SJSA1 (cell line): ENCODE results near the gene DNAH14. TPM values are rescaled to one million over a fixed set of nuclear protein-coding genes. Genes with fewer than 3 reads are reported as not detected.
"Not testable (repeated sequence)": the region's sequence is repeated elsewhere in the genome, so short reads cannot be mapped to it uniquely, and the experiment has no call there.

Experiments
- DNase-seq, 2 experiments: peaks; one replicate each; pipeline ENCODE4 v3.0.0-alpha.2; 2015 to 2020; ENCODE audit warnings: low spot score in 2 of 2, low read depth in 1 of 2
- H3K27ac ChIP-seq: fragments of 250-450 bp; sonication (Bioruptor Pico); 2 replicates; pipeline ENCODE4 v1.5.1; 2020; ENCODE audit warnings: mild to moderate bottlenecking, moderate library complexity
- H3K27me3 ChIP-seq: fragments of 250-450 bp; sonication (Bioruptor Pico); replicated peaks from 2 replicates; pipeline ENCODE4 v1.5.1; 2020; ENCODE audit warnings: mild to moderate bottlenecking, moderate library complexity
- H3K36me3 ChIP-seq: fragments of 250-450 bp; sonication (Bioruptor Pico); 2 replicates; pipeline ENCODE4 v1.5.1; 2020; ENCODE audit warnings: mild to moderate bottlenecking
- H3K4me1 ChIP-seq: fragments of 250-450 bp; sonication (Bioruptor Pico); replicated peaks from 2 replicates; pipeline ENCODE4 v1.6.1; 2021; ENCODE audit warnings: mild to moderate bottlenecking
- H3K4me3 ChIP-seq: fragments of 250-450 bp; sonication (Bioruptor Pico); 2 replicates; pipeline ENCODE4 v1.5.1; 2020; ENCODE audit warnings: mild to moderate bottlenecking
- H3K9me3 ChIP-seq: fragments of 250-450 bp; sonication (Bioruptor Pico); replicated peaks from 2 replicates; pipeline ENCODE4 v1.5.1; 2020; ENCODE audit warnings: mild to moderate bottlenecking
- total RNA-seq: library from RNA; depleted of rRNA; stranded (reverse); fragments of >200 nt; shearing (Covaris generic); gene quantifications from 2 replicates; pipeline ENCODE4 v1.2.3, GENCODE V29; 2014

DNAH14 gene
- total RNA-seq, 1 experiment from 2014 or later: 51.7 TPM

- H3K27me3 ChIP-seq: no peaks in the 10 kb centered on the region
- H3K9me3 ChIP-seq: no peaks in the 10 kb centered on the region
- no peak for DNase-seq
- H3K36me3 ChIP-seq: no peaks in the 10 kb centered on the region
- no peaks in the 10 kb centered on the region for H3K4me1 ChIP-seq
- no peak overlapping the region for H3K4me3 ChIP-seq
- no peak overlapping the region for H3K27ac ChIP-seq
These were observed 226.8 kb downstream of the DNAH14 start for GRCh38 chr1:225156254-225156653.

GRCh38 chr1:225158291-225158690 is 228.8 kb downstream of the DNAH14 start:
- Histone ChIP-seq H3K4me3 (no peak overlapping the region), H3K36me3 (no peaks in the 10 kb centered on the region), H3K27ac (no peak overlapping the region), H3K4me1 (no peaks in the 10 kb centered on the region), H3K27me3 (no peaks in the 10 kb centered on the region), H3K9me3 (no peaks in the 10 kb centered on the region)
- DNase-seq: no peak

- Histone ChIP-seq H3K27me3 (no peaks in the 10 kb centered on the region), H3K9me3 (no peaks in the 10 kb centered on the region), H3K27ac (no peak overlapping the region), H3K36me3 (no peaks in the 10 kb centered on the region), H3K4me1 (no peaks in the 10 kb centered on the region), H3K4me3 (no peak overlapping the region)
- no peak for DNase-seq
These were observed 230.3 kb downstream of the DNAH14 start for GRCh38 chr1:225159793-225160192.

- H3K36me3 ChIP-seq, H3K27ac ChIP-seq, H3K4me3 ChIP-seq, H3K9me3 ChIP-seq, H3K27me3 ChIP-seq, H3K4me1 ChIP-seq, DNase-seq: not testable (repeated sequence)
These were observed 247.9 kb downstream of the DNAH14 start for GRCh38 chr1:225177409-225177808.

GRCh38 chr1:225179686-225180085 is 250.2 kb downstream of the DNAH14 start:
- no peaks in the 10 kb centered on the region for H3K9me3 ChIP-seq
- H3K36me3 ChIP-seq: no peaks in the 10 kb centered on the region
- no peak overlapping the region for H3K27ac ChIP-seq
- H3K4me3 ChIP-seq: no peak overlapping the region
- H3K4me1 ChIP-seq: no peaks in the 10 kb centered on the region
- DNase-seq: no peak
- H3K27me3 ChIP-seq: no peaks in the 10 kb centered on the region

GRCh38 chr1:225182716-225183115 is 253.2 kb downstream of the DNAH14 start:
- DNase-seq: no peak
- H3K4me3 ChIP-seq: no peak overlapping the region
- H3K27ac ChIP-seq: no peak overlapping the region
- no peaks in the 10 kb centered on the region for H3K27me3 ChIP-seq
- H3K4me1 ChIP-seq: no peaks in the 10 kb centered on the region
- no peaks in the 10 kb centered on the region for H3K9me3 ChIP-seq
- H3K36me3 ChIP-seq: no peaks in the 10 kb centered on the region

GRCh38 chr1:225191199-225191753 is 261.8 kb downstream of the DNAH14 start:
- H3K27ac ChIP-seq: no peak overlapping the region
- H3K4me1 ChIP-seq: no peaks in the 10 kb centered on the region
- H3K9me3 ChIP-seq: no peaks in the 10 kb centered on the region
- no peak for DNase-seq
- no peaks in the 10 kb centered on the region for H3K27me3 ChIP-seq
- no peaks in the 10 kb centered on the region for H3K36me3 ChIP-seq
- no peak overlapping the region for H3K4me3 ChIP-seq

- no peak for DNase-seq
- H3K4me3 ChIP-seq: no peak overlapping the region
These were observed 272.0 kb downstream of the DNAH14 start for GRCh38 chr1:225201447-225201846.

GRCh38 chr1:225207791-225208190 is 278.3 kb downstream of the DNAH14 start:
- H3K9me3 ChIP-seq: no peaks in the 10 kb centered on the region
- H3K27me3 ChIP-seq: no peaks in the 10 kb centered on the region
- DNase-seq: no peak
- no peaks in the 10 kb centered on the region for H3K36me3 ChIP-seq
- H3K27ac ChIP-seq: no peak overlapping the region
- no peak overlapping the region for H3K4me3 ChIP-seq
- H3K4me1 ChIP-seq: no peaks in the 10 kb centered on the region

More at GRCh38 chr1:225201447-225201846, 272.0 kb downstream of the DNAH14 start:
- no peaks in the 10 kb centered on the region for H3K27me3 ChIP-seq
- no peaks in the 10 kb centered on the region for H3K36me3 ChIP-seq
- no peak overlapping the region for H3K27ac ChIP-seq
- H3K4me1 ChIP-seq: no peaks in the 10 kb centered on the region
- no peaks in the 10 kb centered on the region for H3K9me3 ChIP-seq

GRCh38 chr1:225209153-225209552 is 279.7 kb downstream of the DNAH14 start:
- Histone ChIP-seq H3K36me3 (no peaks in the 10 kb centered on the region), H3K27ac (no peak overlapping the region), H3K27me3 (no peaks in the 10 kb centered on the region), H3K9me3 (no peaks in the 10 kb centered on the region), H3K4me3 (no peak overlapping the region), H3K4me1 (no peaks in the 10 kb centered on the region)
- no peak for DNase-seq

- not testable (repeated sequence) for H3K27me3 ChIP-seq, H3K4me1 ChIP-seq, H3K9me3 ChIP-seq, DNase-seq, H3K4me3 ChIP-seq, H3K27ac ChIP-seq, H3K36me3 ChIP-seq
These were observed 280.7 kb downstream of the DNAH14 start for GRCh38 chr1:225210180-225210579.

GRCh38 chr1:225211694-225212442 is 282.4 kb downstream of the DNAH14 start:
- not testable (repeated sequence) for DNase-seq, H3K27me3 ChIP-seq, H3K4me3 ChIP-seq, H3K27ac ChIP-seq, H3K36me3 ChIP-seq, H3K4me1 ChIP-seq, H3K9me3 ChIP-seq

GRCh38 chr1:225224287-225224686 is 294.8 kb downstream of the DNAH14 start:
- Histone ChIP-seq H3K27me3 (no peaks in the 10 kb centered on the region), H3K4me3 (no peak overlapping the region)
- no peak for DNase-seq

GRCh38 chr1:225225681-225226080 is 296.2 kb downstream of the DNAH14 start:
- Histone ChIP-seq H3K27ac (no peak overlapping the region), H3K9me3 (no peaks in the 10 kb centered on the region), H3K4me3 (no peak overlapping the region), H3K4me1 (no peaks in the 10 kb centered on the region), H3K27me3 (no peaks in the 10 kb centered on the region), H3K36me3 (no peaks in the 10 kb centered on the region)
- DNase-seq: no peak

More at GRCh38 chr1:225224287-225224686, 294.8 kb downstream of the DNAH14 start:
- Histone ChIP-seq H3K4me1 (no peaks in the 10 kb centered on the region), H3K36me3 (no peaks in the 10 kb centered on the region), H3K27ac (no peak overlapping the region), H3K9me3 (no peaks in the 10 kb centered on the region)
